HG03442 (cell line): ENCODE data around the gene KLF18.
"Not testable (repeated sequence)": the region's sequence is repeated elsewhere in the genome, so short reads cannot be mapped to it uniquely, and the experiment has no call there.

Source experiments
- ATAC-seq: cut with Tn5 transposase; IDR thresholded peaks from one replicate; pipeline ENCODE4 v1.9.1; 2021; ENCODE audit warnings: mild to moderate bottlenecking, moderate library complexity; ENCODE audit not compliant: unreplicated experiment

KLF18 gene

GRCh38 chr1:44141531-44141930, at the start of gene KLF18:
KLF18 (minus strand) TSS chr1:44141631; CDS start chr1:44141631, 0 bp downstream.
- no peak for ATAC-seq

GRCh38 chr1:44174630-44175029, 33.2 kb upstream of the KLF18 start:
- ATAC-seq: no peak

GRCh38 chr1:44170281-44170823, 28.9 kb upstream of the KLF18 start:
- ATAC-seq: no peak

GRCh38 chr1:44168520-44169098, 27.2 kb upstream of the KLF18 start:
- ATAC-seq: no peak

GRCh38 chr1:44161546-44161945, 20.1 kb upstream of the KLF18 start:
- ATAC-seq: no peak

- no peak for ATAC-seq
Measured at GRCh38 chr1:44158871-44159270, 17.4 kb upstream of the KLF18 start.

GRCh38 chr1:44157903-44158302, 16.5 kb upstream of the KLF18 start:
- no peak for ATAC-seq

- no peak for ATAC-seq
Measured at GRCh38 chr1:44154049-44154448, 12.6 kb upstream of the KLF18 start.

- ATAC-seq: no peak
Measured at GRCh38 chr1:44152692-44153091, 11.3 kb upstream of the KLF18 start.

GRCh38 chr1:44151808-44152207, 10.4 kb upstream of the KLF18 start:
- no peak for ATAC-seq

- ATAC-seq: no peak
Measured at GRCh38 chr1:44151332-44151731, 9.9 kb upstream of the KLF18 start.

GRCh38 chr1:44147582-44147981, 6.2 kb upstream of the KLF18 start:
- no peak for ATAC-seq

- no peak for ATAC-seq
Measured at GRCh38 chr1:44146536-44147361, 5.3 kb upstream of the KLF18 start.

- ATAC-seq: no peak
Measured at GRCh38 chr1:44144962-44145756, 3.7 kb upstream of the KLF18 start.

- ATAC-seq: not testable (repeated sequence)
Measured at GRCh38 chr1:44139565-44139964, 1.9 kb downstream of the KLF18 start.

GRCh38 chr1:44138239-44138638, 3.2 kb downstream of the KLF18 start:
- no peak for ATAC-seq

- ATAC-seq: no peak
Measured at GRCh38 chr1:44135886-44136285, 5.5 kb downstream of the KLF18 start.

GRCh38 chr1:44134071-44134920, 7.1 kb downstream of the KLF18 start:
- ATAC-seq: no peak

- no peak for ATAC-seq
Measured at GRCh38 chr1:44131411-44131810, 10.0 kb downstream of the KLF18 start.
